ENCODE results near the gene POU4F1.

Gene POU4F1

GRCh38 chr13:78589206-78589605 lies 14.1 kb downstream of the POU4F1 start:
- no peak for ATAC-seq

GRCh38 chr13:78587395-78587794 lies 16.0 kb downstream of the POU4F1 start:
- ATAC-seq = no peak

GRCh38 chr13:78586706-78587105 lies 16.6 kb downstream of the POU4F1 start:
- ATAC-seq = no peak

GRCh38 chr13:78576261-78576660 lies 27.1 kb downstream of the POU4F1 start:
- ATAC-seq = no peak

DNA sequence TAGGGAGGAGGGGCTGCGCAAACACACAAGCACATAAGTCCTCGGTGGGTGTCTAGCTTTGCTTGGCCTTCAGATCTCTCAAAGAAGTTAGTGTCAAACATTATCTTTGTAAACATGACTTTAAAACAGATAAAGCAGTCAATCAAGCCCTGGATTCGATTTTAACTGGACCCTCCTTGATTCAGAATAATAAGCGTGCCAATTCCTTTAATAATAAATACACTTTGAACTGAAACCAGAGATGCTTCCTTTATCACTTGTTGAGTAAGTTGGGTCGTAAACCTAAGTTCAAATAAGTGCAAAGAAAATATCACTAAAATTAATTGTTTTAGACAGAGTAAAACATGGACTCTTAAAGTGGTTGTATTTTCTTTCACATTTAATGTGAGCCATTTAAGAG lies 30.9 kb downstream of the POU4F1 start:
- ATAC-seq = no peak

- ATAC-seq = no peak
Observed at GRCh38 chr13:78569029-78569428, 34.3 kb downstream of the POU4F1 start.

- ATAC-seq = no peak
Observed at GRCh38 chr13:78566631-78567030, 36.7 kb downstream of the POU4F1 start.

DNA sequence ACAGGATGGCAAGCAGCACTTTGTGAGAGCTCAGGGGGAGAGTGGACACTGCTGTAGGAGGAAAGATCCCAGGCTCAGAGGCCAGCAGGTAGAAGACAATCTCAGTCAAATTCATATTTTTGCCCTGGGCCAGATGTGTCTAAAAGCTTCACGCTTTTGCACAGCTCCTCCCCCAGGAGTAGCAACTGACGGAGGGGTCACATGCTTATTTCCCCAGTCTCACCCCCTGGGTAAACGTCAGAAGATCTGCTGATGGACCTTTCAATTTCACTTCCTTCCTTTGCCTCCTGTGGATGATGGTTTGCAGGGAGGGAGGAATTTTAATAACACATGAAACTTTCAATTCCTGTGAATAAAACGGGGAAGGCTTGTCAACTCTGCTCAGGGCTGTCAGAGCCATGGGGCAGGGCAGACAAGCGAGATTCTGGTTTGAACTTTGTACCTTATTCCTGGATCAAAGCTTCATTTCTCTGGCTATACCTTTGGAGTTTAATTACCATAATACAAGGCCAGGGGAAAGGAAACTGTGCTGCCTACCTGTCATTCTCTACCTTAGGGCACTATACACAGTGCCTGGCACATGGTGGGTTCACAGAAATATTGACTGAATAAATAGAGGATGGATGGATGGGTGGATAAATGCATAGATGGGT lies 41.0 kb downstream of the POU4F1 start:
- no peak for ATAC-seq
